Measurements from ENCODE around the gene CMPK2.

CMPK2 gene

DNA sequence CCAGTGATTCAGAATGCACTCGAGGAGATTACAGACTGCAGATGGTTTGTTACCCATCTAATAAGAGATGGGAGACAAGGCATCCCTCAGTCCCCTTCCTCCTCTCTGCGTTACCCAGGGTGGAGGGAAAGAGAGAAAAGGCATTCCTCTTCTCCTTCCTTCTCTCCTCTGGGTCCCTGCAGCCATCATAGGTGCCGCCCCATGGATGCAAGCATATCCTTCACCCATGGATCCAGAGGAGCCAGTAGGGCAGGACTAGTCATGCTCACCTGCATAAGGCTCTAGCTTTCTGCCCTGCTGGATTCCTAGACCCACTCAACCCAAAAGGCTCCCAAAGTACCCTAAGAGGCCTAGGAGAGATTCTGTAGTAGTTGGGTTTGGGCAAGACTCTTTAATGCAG lies 20.4 kb downstream of the CMPK2 start:
- DNase-seq, result peak; percentile 28

DNA sequence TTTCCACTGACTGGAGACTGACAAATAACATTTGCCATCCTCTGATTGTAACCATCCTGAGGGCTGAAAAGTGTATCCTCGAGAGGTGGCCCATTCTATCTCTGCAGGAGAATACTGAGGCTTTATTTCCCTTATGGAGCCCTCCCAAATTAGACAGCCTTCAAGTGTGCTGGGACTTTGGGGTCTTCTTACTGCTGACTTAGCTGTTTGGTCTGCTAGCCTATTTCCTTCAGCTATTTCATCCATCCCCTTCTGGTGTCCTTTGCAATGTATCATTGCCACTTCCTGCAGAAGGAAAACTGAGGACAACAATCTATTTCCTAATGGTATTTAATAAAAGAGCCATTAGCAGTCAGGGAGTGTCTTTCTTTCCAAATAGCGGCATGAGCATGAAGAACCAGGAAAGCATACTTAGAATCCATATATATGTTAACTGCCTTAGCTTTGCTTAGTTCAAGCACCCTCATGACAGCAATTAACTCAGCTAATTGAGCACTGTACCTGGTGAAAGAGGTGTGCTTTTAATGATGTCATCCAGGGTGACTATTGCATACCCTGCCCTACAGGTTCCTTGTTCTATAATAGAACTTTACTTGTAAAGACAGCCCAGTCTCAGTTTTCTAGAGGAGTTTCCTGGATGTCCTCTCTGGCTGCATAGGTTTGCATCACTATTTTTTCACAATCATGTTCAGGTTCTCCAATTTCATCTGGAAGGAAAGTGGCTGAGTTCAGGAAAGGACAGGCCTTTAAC lies 24.0 kb downstream of the CMPK2 start:
- DNase-seq, result no peak

GRCh38 chr2:6838673-6839319 lies 26.9 kb downstream of the CMPK2 start:
- DNase-seq, result no peak

GRCh38 chr2:6835467-6835866 lies 30.2 kb downstream of the CMPK2 start:
- DNase-seq, result no peak

- no peak for DNase-seq
Measured at GRCh38 chr2:6834163-6834562, 31.5 kb downstream of the CMPK2 start.

GRCh38 chr2:6833300-6833604 lies 32.5 kb downstream of the CMPK2 start:
- no peak for DNase-seq

GRCh38 chr2:6832596-6833299 lies 33.0 kb downstream of the CMPK2 start:
- no peak for DNase-seq

DNA sequence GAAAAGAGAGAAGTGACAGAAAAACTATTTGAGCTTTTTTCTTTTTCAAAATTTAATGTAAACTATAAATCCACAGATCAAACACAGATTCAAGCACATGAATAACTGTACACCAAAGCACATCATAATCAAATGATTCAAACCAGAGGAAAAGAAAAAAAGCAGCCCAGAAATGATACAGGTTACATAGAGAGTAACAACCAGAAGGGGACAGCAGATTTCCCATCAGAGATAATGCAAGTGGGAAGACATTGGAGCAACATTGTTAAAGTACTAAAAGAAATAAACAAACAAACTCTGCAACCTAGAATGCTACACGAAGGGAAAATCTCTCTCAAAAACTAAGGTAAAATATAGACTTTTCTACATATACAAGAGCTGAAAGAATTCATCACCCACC lies 34.5 kb downstream of the CMPK2 start:
- no peak for DNase-seq

GRCh38 chr2:6828299-6828584 lies 37.5 kb downstream of the CMPK2 start:
- DNase-seq, result no peak

- DNase-seq, result no peak
Measured at GRCh38 chr2:6827566-6828298, 38.0 kb downstream of the CMPK2 start.

- no peak for DNase-seq
Measured at GRCh38 chr2:6826081-6826913, 39.4 kb downstream of the CMPK2 start.

DNA sequence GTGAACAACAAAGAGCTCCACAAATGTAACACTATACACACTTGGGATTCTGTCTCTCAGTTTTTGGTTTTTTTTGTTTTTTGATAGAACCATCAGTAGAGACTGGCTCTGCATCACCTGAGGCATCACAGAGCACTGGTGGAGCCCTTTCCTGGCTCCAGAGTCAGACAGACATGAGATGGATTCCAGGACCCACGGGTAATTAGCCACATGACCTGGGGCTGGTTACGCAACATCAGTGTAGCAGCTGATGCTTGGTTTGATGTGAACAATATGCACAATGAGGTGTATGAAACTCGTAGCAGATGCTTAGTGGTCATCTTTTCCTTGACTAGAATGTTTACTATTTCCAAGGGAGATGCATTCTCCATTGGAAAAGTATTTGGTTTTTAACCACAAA lies 40.7 kb downstream of the CMPK2 start:
- DNase-seq, result no peak

GRCh38 chr2:6823111-6823510 lies 42.6 kb downstream of the CMPK2 start:
- DNase-seq, result peak; percentile 18

GRCh38 chr2:6822406-6822805 lies 43.3 kb downstream of the CMPK2 start:
- no peak for DNase-seq

DNA sequence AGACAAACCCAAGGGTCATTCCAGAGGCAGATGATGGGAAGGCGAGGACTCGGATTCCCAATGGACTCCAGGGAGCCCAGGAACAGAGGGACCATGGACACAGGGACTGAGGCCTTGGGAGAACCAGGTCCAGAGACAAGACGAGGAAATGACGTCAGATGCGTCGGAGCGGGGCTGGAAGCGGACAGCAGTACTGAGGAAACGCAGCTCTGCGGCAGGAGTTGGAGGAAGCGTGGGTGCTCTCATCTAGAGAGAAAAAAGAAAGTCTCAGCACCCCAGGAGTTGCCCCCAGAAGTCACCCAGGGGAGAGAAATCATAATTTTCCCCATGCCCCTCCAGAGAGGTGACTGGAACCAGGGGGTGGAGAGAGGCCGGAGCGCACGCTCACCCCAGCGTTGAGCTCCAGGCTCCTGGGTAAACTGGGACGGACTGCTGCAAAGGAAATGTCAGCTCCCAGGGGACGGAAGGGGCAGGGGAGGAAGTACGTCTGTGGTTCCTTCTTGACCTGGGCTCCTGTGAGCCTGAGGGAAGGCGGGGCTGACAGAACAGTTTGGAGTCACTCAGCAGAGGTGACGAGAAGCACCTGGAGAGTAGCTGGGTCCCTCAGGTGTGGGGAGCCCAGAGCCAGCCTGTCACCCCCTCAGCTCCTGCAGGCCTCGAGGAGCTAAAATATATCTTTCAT lies 44.7 kb downstream of the CMPK2 start:
- DNase-seq, result no peak

DNA sequence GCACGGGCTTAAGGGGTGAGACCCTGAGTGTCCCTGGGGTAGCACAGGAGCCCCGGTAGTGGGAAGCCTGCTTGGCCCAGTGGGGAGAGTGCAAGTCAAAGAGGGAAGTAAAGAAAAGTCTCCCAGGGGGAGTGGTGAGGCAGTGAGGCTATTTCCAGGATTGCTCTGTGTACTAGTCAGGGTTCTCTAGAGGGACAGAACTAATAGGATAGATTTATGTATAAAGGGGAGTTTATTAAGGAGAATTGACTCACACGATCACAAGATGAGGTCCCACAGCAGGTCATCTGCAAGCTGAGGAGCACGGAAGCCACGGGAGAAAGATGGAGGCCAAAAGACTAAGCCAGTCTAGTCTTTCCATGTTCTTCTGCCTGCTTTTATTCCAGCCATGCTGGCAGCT lies 45.5 kb downstream of the CMPK2 start:
- DNase-seq, result no peak

GRCh38 chr2:6819668-6820067 lies 46.0 kb downstream of the CMPK2 start:
- no peak for DNase-seq

GRCh38 chr2:6818012-6818411 lies 47.7 kb downstream of the CMPK2 start:
- no peak for DNase-seq

GRCh38 chr2:6814869-6815268 lies 50.8 kb downstream of the CMPK2 start:
- no peak for DNase-seq

GRCh38 chr2:6814312-6814711 lies 51.4 kb downstream of the CMPK2 start:
- no peak for DNase-seq

GRCh38 chr2:6813573-6813972 lies 52.1 kb downstream of the CMPK2 start:
- DNase-seq, result no peak
